ENCODE results near the gene SETBP1. TPM values are rescaled to one million over a fixed set of nuclear protein-coding genes. Genes with fewer than 3 reads are reported as not detected.

The SETBP1 gene
- total RNA-seq, 4 donors from 2014 or later, result 16.2 to 33.6 (median 24.4) TPM

DNA sequence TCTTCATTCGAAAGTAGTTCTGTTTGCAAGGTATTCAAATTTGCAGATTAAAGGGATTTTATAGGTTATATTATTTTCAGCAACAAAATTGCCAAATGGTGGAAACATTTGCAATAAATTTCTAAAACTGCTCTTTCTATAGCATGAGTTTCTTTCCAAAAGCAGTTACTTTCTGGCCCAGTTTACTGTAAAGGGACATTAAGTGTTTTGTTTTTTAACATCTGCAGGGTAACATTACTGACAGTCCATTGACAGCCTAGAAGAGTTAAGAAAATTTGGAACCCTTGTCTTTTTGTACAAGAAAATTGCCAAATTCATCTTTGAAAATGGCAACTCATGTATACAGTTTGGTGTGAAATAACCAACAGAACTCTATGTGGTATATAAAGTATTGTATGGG is 375.1 kb downstream of the SETBP1 start:
- Histone ChIP-seq H3K4me1 (peaks cover 0 to 17% (median 6%) of the 10 kb centered on the region in 4 donors), H3K27me3 (no peaks in the 10 kb centered on the region), H3K27ac (no peak overlapping the region), H3K36me3 (no peaks in the 10 kb centered on the region), H3K4me3 (no peak overlapping the region), H3K9me3 (no peaks in the 10 kb centered on the region)
- intact Hi-C loops (cut with DNase I; ENCODE audit: low total_unique reads) (no loop called here), in situ Hi-C loops (cut with MboI; ENCODE audit: low pct_ligation_motif_present in 1 of 4, low pct_unique_long_range_greater_than_20kb in 1 of 4, low sequenced_read_pairs in 3 of 4) (no loop called here)
- no peak for DNase-seq
- WGBS, 2 donors (ENCODE audit: low coverage in 1 of 2), result 95 to 100% methylated on average over 1 of the region's 1 CpG
- TF ChIP-seq POLR2A (IDR thresholded peaks at IDR 0.05), result no peak
- TF ChIP-seq EP300 (IDR thresholded peaks at IDR 0.05; ENCODE audit: low read depth), result no peak
- no peak for TF ChIP-seq POLR2AphosphoS5 (IDR thresholded peaks at IDR 0.05)
- TF ChIP-seq, protein P1, sequence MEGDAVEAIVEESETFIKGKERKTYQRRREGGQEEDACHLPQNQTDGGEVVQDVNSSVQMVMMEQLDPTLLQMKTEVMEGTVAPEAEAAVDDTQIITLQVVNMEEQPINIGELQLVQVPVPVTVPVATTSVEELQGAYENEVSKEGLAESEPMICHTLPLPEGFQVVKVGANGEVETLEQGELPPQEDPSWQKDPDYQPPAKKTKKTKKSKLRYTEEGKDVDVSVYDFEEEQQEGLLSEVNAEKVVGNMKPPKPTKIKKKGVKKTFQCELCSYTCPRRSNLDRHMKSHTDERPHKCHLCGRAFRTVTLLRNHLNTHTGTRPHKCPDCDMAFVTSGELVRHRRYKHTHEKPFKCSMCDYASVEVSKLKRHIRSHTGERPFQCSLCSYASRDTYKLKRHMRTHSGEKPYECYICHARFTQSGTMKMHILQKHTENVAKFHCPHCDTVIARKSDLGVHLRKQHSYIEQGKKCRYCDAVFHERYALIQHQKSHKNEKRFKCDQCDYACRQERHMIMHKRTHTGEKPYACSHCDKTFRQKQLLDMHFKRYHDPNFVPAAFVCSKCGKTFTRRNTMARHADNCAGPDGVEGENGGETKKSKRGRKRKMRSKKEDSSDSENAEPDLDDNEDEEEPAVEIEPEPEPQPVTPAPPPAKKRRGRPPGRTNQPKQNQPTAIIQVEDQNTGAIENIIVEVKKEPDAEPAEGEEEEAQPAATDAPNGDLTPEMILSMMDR (IDR thresholded peaks at IDR 0.05), result no peak

DNA sequence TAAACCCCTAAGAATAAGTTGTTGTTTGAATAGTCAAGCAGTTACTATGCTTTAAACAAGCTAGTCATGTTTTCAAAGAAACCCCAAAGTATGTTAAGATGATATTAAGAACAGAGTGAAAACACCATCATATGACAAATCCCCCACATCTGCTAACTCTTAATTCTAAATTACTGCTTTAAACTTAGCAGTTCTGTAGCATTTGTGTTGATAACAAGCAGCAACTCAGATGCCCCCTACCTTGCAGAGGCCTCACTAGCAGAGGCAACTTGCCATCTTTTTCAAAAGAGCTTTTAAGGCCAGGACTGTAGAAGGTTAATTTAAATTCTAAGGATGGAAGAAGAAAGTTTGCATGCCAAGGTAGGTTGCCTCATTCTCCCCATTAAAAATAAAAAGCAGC is 376.2 kb downstream of the SETBP1 start:
- intact Hi-C loops (cut with DNase I; ENCODE audit: low total_unique reads), result no loop called here
- Histone ChIP-seq H3K4me1 (peaks cover 0 to 9% (median 0%) of the 10 kb centered on the region in 4 donors), H3K27me3 (no peaks in the 10 kb centered on the region), H3K4me3 (no peak overlapping the region), H3K27ac (no peak overlapping the region), H3K9me3 (no peaks in the 10 kb centered on the region), H3K36me3 (no peaks in the 10 kb centered on the region)
- no peak for DNase-seq
- TF ChIP-seq POLR2A (IDR thresholded peaks at IDR 0.05) (no peak), POLR2AphosphoS5 (IDR thresholded peaks at IDR 0.05) (no peak), EP300 (IDR thresholded peaks at IDR 0.05; ENCODE audit: low read depth) (no peak)
- TF ChIP-seq, protein P1 (IDR thresholded peaks at IDR 0.05), result no peak
- in situ Hi-C loops (cut with MboI; ENCODE audit: low pct_ligation_motif_present in 1 of 4, low pct_unique_long_range_greater_than_20kb in 1 of 4, low sequenced_read_pairs in 3 of 4), result no loop called here

DNA sequence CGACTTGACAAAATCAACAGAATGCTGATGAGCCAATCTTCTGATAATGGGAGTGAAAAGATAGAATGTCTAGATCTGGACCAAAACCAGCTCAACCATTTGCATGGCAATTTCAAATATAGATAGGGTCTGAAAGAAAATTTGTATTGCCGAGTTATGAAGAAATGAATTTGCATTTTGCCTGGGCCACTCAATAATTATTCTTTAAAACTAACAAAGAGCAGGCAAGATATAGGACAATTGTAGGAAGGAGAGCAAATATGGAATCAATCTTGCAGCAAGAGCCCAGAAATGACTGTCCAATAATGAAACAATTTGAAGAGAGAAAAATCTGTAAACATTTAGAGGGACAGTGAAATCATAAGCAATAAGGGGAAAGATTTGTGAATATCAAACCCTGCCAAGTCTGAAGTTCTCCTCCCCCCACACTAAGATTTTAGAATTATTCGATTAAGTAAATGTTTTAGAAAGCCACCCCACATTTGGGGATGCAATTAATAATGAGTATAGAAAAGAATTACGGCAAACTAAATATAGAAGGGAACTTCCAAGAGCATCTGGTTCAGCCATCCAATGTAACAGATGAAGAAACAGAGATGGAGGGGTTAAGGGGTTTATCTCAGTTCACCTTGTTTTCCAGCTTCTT is 377.4 kb downstream of the SETBP1 start:
- intact Hi-C loops (cut with DNase I; ENCODE audit: low total_unique reads), result no loop called here
- TF ChIP-seq, protein P1 (IDR thresholded peaks at IDR 0.05), result no peak
- TF ChIP-seq POLR2A (IDR thresholded peaks at IDR 0.05) (no peak), POLR2AphosphoS5 (IDR thresholded peaks at IDR 0.05) (no peak), EP300 (IDR thresholded peaks at IDR 0.05; ENCODE audit: low read depth) (no peak)
- no peaks in the 10 kb centered on the region for H3K9me3 ChIP-seq
- in situ Hi-C loops (cut with MboI; ENCODE audit: low pct_ligation_motif_present in 1 of 4, low pct_unique_long_range_greater_than_20kb in 1 of 4, low sequenced_read_pairs in 3 of 4), result no loop called here
- no peaks in the 10 kb centered on the region for H3K36me3 ChIP-seq
- WGBS, 2 donors (ENCODE audit: low coverage in 1 of 2), result 70 to 81% methylated on average over 4 of the region's 4 CpGs
- H3K4me1 ChIP-seq, result peaks cover 0 to 9% (median 0%) of the 10 kb centered on the region in 4 donors
- H3K27me3 ChIP-seq, result no peaks in the 10 kb centered on the region
- DNase-seq, result no peak
- no peak overlapping the region for H3K4me3 ChIP-seq
- no peak overlapping the region for H3K27ac ChIP-seq

DNA sequence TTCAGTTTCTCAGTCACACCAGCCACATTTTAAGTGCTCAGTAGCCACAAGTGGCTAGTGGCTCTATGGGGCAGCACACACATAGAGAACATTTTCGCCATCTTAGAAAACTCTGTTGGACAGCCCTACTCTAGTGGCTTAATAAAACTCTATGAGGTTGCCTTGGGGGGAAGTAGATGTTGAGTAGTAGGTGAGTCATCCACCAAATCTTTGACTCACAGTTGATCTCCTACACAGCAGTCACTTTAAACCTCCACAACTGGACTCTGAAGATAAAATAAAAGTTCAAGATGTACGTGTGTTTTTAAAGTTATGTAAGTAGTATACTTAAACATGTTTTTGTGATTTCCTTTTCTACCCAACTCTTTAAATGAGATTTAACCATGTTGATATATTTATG is 379.0 kb downstream of the SETBP1 start:
- no peaks in the 10 kb centered on the region for H3K9me3 ChIP-seq
- H3K27ac ChIP-seq, result no peak overlapping the region
- DNase-seq, result no peak
- no peaks in the 10 kb centered on the region for H3K36me3 ChIP-seq
- H3K4me3 ChIP-seq, result no peak overlapping the region
- in situ Hi-C loops (cut with MboI; ENCODE audit: low pct_ligation_motif_present in 1 of 4, low pct_unique_long_range_greater_than_20kb in 1 of 4, low sequenced_read_pairs in 3 of 4) (no loop called here), intact Hi-C loops (cut with DNase I; ENCODE audit: low total_unique reads) (loop anchor here (2.0 kb wide), 1 partner anchor 49 kb away; no protein-coding TSS in a partner anchor)
- no peak for TF ChIP-seq POLR2AphosphoS5 (IDR thresholded peaks at IDR 0.05)
- TF ChIP-seq, protein P1 (IDR thresholded peaks at IDR 0.05), result no peak
- TF ChIP-seq EP300 (IDR thresholded peaks at IDR 0.05; ENCODE audit: low read depth), result no peak
- no peak for TF ChIP-seq POLR2A (IDR thresholded peaks at IDR 0.05)
- peaks cover 0 to 4% (median 0%) of the 10 kb centered on the region in 4 donors for H3K4me1 ChIP-seq
- H3K27me3 ChIP-seq, result no peaks in the 10 kb centered on the region
- WGBS, 2 donors (ENCODE audit: low coverage in 1 of 2), result 65 to 84% methylated on average over 1 to 2 of the region's 2 CpGs
